NB4 (cell line): ENCODE measurements around the gene ADGRL3.

Experiments used
- DNase-seq: peaks from one replicate; pipeline ENCODE4 v3.0.0; 2010; ENCODE audit warnings: low read depth
- H3K4me3 ChIP-seq: one replicate; pipeline ENCODE4 v1.5.1; 2011; ENCODE audit warnings: mild to moderate bottlenecking, low read depth, low read length, moderate library complexity
- CTCF ChIP-seq: IDR thresholded peaks from one replicate; pipeline ENCODE4 v1.5.1; 2012; ENCODE audit warnings: low read depth, low read length
- MAX ChIP-seq: IDR thresholded peaks from 2 replicates; pipeline ENCODE4 v1.6.1; 2011; ENCODE audit warnings: low read depth, low read length
- MYC ChIP-seq: IDR thresholded peaks from 2 replicates; pipeline ENCODE4 v1.6.1; 2011; ENCODE audit warnings: low read depth, low read length
- POLR2A ChIP-seq: IDR thresholded peaks from 2 replicates; pipeline ENCODE4 v1.6.1; 2011; ENCODE audit warnings: mild to moderate bottlenecking; ENCODE audit not compliant: insufficient read length; ENCODE audit errors: extremely low read depth

The ADGRL3 gene

GRCh38 chr4:61425315-61425714 lies 225.2 kb downstream of the ADGRL3 start:
- no peak for DNase-seq
- no peak overlapping the region for H3K4me3 ChIP-seq
- TF ChIP-seq MAX (no peak), POLR2A (no peak), MYC (no peak), CTCF (no peak)

- no peak for DNase-seq
- TF ChIP-seq MAX (no peak), MYC (no peak), CTCF (no peak), POLR2A (no peak)
- no peak overlapping the region for H3K4me3 ChIP-seq
Measured at GRCh38 chr4:61426229-61426628, 226.1 kb downstream of the ADGRL3 start.

GRCh38 chr4:61427099-61427817 lies 227.1 kb downstream of the ADGRL3 start:
- DNase-seq, result no peak
- no peak overlapping the region for H3K4me3 ChIP-seq
- TF ChIP-seq MYC (no peak), MAX (no peak), POLR2A (no peak)

- no peak for DNase-seq
- H3K4me3 ChIP-seq, result no peak overlapping the region
- TF ChIP-seq MAX, result no peak
- no peak for TF ChIP-seq MYC
- TF ChIP-seq POLR2A, result no peak
- TF ChIP-seq CTCF, result no peak
Measured at GRCh38 chr4:61427818-61428495, 227.8 kb downstream of the ADGRL3 start.

GRCh38 chr4:61428950-61429349 lies 228.8 kb downstream of the ADGRL3 start:
- DNase-seq, result no peak
- H3K4me3 ChIP-seq, result no peak overlapping the region
- TF ChIP-seq MYC (no peak), MAX (no peak)

- TF ChIP-seq MAX (no peak), CTCF (no peak), MYC (no peak), POLR2A (no peak)
- no peak overlapping the region for H3K4me3 ChIP-seq
- no peak for DNase-seq
Measured at GRCh38 chr4:61431131-61431530, 231.0 kb downstream of the ADGRL3 start.
